ENCODE measurements around the gene TTYH3.

GRCh38 chr7:2635148-2635668 is 3.4 kb downstream of the TTYH3 start:
- TF ChIP-seq CTCF (IDR thresholded peaks at IDR 0.05): no peak
- no peak for TF ChIP-seq POLR2A (IDR thresholded peaks at IDR 0.05)

All from uterus (tissue), 2 donors.